ENCODE data around the gene NDUFC1.
"Not testable (repeated sequence)": the region's sequence is repeated elsewhere in the genome, so short reads cannot be mapped to it uniquely, and the experiment has no call there.

The NDUFC1 gene

DNA sequence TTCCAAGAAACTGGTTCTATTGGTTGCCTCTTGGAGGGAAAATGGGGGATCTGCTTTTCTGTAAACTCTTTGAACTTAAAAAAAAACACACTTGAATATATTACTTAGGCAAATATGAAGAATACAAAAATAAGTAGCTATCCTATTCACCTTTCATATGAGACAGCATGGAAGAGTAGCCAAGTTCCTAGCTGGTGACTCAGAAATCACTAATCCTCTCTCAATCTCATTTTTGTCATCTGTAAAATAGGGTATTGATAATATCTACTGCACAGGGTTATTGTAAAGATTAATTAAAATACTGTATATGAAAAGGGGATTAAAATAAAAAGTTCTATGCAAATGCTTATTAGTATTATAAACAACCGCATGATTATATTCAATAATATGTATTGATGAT, 35.0 kb downstream of the NDUFC1 start:
- no peak overlapping the region for H3K4me3 ChIP-seq (replicated peaks; ENCODE audit: low read depth, low read length)
- TF ChIP-seq CTCF (IDR thresholded peaks at IDR 0.05; ENCODE audit: low read depth, low read length, missing control alignments), result no peak
- no peak for DNase-seq (ENCODE audit: extremely low read depth, low read depth)

DNA sequence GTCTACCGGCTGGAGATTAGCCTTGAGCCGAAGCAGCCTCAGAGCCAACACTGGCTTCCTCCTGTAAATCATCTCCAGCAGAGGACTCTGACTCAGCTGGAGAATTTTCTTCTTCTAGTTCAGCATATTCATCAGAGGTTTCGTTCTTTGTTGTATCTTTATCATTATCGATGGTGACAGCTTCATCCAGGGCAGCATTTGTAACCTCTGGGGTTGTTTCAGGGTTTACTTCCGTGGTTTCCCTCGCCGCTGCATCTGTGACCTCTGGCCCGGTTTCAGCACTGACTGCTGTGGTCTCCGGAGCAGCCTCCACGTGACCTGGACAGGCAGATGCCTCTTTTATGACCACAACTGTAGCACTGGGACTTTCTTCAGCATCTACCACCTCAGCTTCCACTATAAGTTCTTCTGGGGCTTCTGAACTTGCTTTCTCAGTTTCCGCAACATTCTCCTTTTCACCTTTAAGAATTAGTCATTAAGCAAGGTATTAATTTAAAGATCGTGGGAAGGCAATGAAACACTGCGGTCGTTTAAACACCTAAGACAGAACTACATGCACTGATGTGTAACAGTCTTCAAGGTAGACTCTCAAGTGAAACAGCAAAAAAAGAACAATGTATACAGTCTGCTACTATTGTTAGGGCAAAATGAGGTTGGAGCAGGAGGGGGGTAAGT, 35.6 kb downstream of the NDUFC1 start:
- DNase-seq (ENCODE audit: extremely low read depth, low read depth), result peak; percentile 59
- H3K4me3 ChIP-seq (replicated peaks; ENCODE audit: low read depth, low read length), result peak overlapping the region; percentile 19; the same call in 1 of the 2 replicates
- TF ChIP-seq CTCF (IDR thresholded peaks at IDR 0.05; ENCODE audit: low read depth, low read length, missing control alignments), result no peak

- peak overlapping the region; percentile 19; the same call in 1 of the 2 replicates for H3K4me3 ChIP-seq (replicated peaks; ENCODE audit: low read depth, low read length)
- no peak for DNase-seq (ENCODE audit: extremely low read depth, low read depth)
- no peak for TF ChIP-seq CTCF (IDR thresholded peaks at IDR 0.05; ENCODE audit: low read depth, low read length, missing control alignments)
Measured at GRCh38 chr4:139266208-139266582, 36.1 kb downstream of the NDUFC1 start.

GRCh38 chr4:139265654-139266053, 36.6 kb downstream of the NDUFC1 start:
- H3K4me3 ChIP-seq (replicated peaks; ENCODE audit: low read depth, low read length), result no peak overlapping the region
- no peak for DNase-seq (ENCODE audit: extremely low read depth, low read depth)
- no peak for TF ChIP-seq CTCF (IDR thresholded peaks at IDR 0.05; ENCODE audit: low read depth, low read length, missing control alignments)

DNA sequence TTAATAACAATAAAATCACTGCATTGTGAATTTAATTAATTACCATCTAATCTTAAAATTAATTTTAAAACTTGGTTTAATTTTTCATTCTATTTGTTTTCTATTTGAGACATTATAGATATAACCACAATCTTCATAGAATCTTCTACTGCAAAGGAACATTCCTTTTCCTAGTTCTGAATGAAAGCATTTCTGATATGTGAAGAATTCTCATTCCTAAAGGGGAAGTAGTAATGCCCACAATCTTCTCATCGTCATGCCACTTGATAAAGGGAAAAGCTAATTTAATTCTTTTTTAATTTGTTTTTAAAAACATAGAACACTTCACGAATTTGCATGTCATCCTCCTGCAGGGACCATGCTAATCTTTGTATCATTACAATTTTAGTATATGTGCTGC, 45.9 kb downstream of the NDUFC1 start:
- TF ChIP-seq CTCF (IDR thresholded peaks at IDR 0.05; ENCODE audit: low read depth, low read length, missing control alignments), result no peak
- no peak for DNase-seq (ENCODE audit: extremely low read depth, low read depth)
- H3K4me3 ChIP-seq (replicated peaks; ENCODE audit: low read depth, low read length), result no peak overlapping the region

DNA sequence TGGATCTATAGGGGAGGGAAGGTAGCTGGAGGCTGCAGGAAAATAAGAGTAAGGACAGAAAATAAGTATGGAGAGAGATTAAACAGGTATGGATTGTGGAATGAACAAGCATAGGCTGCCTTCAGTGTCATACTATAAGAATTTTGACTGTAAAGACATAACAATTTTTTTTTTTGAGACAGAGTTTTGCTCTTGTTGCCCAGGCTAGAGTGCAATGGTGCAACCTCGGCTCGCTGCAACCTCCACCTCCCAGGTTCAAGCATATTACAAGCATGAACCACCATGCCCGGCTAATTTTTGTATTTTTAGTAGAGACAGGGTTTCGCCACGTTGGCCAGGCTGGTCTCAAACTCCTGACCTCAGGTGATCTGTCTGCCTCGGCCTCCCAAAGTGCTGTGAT, 46.7 kb downstream of the NDUFC1 start:
- not testable (repeated sequence) for DNase-seq (ENCODE audit: extremely low read depth, low read depth); H3K4me3 ChIP-seq (replicated peaks; ENCODE audit: low read depth, low read length)

- H3K4me3 ChIP-seq (replicated peaks; ENCODE audit: low read depth, low read length), result no peak overlapping the region
- TF ChIP-seq CTCF (IDR thresholded peaks at IDR 0.05; ENCODE audit: low read depth, low read length, missing control alignments), result no peak
- no peak for DNase-seq (ENCODE audit: extremely low read depth, low read depth)
Measured at GRCh38 chr4:139253713-139254112, 48.6 kb downstream of the NDUFC1 start.
